Measurements from ENCODE around the gene RSAD1. TPM values are rescaled to one million over a fixed set of nuclear protein-coding genes. Genes with fewer than 3 reads are reported as not detected.

RSAD1 gene
- polyA plus RNA-seq, 1 of the 3 experiments (the other 2 are of a cell fraction): 44.7 TPM

DNA sequence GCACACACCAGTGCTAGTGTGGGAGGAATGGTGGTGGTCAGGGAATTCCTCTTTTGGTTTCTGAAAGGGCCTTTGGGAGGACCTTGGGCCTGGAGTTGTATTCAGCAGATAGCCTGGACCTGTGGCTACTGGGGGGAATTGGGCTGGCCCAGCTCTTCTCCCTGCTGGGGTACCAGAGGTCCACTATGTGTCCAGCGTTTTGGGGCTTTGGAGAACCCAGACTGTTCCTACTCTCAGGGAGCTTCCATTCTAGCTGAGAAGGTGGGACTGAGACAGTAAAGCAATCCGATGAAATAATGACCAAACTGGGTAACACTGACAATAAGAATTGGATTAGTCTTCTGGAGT is 56.3 kb downstream of the RSAD1 start:
- DNase-seq: no peak
- Histone ChIP-seq H3K27me3 (ENCODE audit: insufficient read depth) (peaks cover 26% of the 10 kb centered on the region; the same call in 1 of the 2 replicates), H3K9me3 (no peaks in the 10 kb centered on the region), H3K79me2 (ENCODE audit: insufficient read depth) (no peaks in the 10 kb centered on the region), H3K4me3 (ENCODE audit: low read depth in 2 of 2, low read length in 1 of 2) (no peak overlapping the region), H3K27ac (ENCODE audit: low read depth in 2 of 2, low read length in 1 of 2) (no peak overlapping the region), H3K4me1 (ENCODE audit: control insufficient read depth in 1 of 2, insufficient read depth in 2 of 2, low read depth in 1 of 2, low read length in 1 of 2) (peaks cover 7 to 30% of the 10 kb centered on the region in 2 experiments; a peak in 3 of 4 replicates), H4K20me1 (ENCODE audit: insufficient read depth) (no peaks in the 10 kb centered on the region), H3K4me2 (no peak overlapping the region), H3K36me3 (replicated peaks in 1 of 2; ENCODE audit: control insufficient read depth in 1 of 2, insufficient read depth in 2 of 2, low read length in 1 of 2) (no peaks in the 10 kb centered on the region), H2AFZ (ENCODE audit: low read depth) (no peak overlapping the region), H3K9me2 (no peaks in the 10 kb centered on the region), H3F3A (replicated peaks; ENCODE audit: insufficient read depth) (no peaks in the 10 kb centered on the region), H3K9ac (no peak overlapping the region)
- ChIA-PET POLR2A (no interaction called here), CTCF (interaction anchor here (0.7 to 24.2 kb wide), 6 partner anchors 12 to 89 kb away, joined by 3 to 1212 read pairs (median 5); partner anchors contain the start of genes RSAD1 and SPATA20)
- TF ChIP-seq, protein P1, sequence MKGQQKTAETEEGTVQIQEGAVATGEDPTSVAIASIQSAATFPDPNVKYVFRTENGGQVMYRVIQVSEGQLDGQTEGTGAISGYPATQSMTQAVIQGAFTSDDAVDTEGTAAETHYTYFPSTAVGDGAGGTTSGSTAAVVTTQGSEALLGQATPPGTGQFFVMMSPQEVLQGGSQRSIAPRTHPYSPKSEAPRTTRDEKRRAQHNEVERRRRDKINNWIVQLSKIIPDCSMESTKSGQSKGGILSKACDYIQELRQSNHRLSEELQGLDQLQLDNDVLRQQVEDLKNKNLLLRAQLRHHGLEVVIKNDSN (IDR thresholded peaks at IDR 0.05; ENCODE audit: borderline replicate concordance, low read depth): no peak
- no peak for TF ChIP-seq FOXM1 (IDR thresholded peaks at IDR 0.05; ENCODE audit: low read depth)
- WGBS (ENCODE audit: low lambda C conversion rate): 74% methylated on average over 2 of the region's 2 CpGs

DNA sequence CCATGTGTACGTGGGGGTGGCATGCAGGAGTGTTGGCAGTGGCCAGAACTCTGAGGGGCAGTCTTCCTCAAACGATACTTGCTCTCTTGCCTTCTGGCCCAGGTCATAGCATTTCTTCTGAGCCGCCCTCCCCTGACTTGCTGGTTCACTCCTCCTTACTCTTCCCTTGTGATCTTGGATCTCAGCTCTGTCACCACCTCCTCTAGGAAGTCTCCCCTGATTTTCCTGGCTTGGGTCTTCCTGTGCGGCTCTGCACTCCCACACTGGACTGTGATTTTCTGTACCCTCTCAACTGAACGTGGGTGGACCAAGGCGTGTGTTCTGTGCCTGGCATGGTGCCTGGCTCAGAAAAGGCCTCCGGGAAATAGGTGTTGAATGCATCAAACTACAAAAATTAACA is 56.7 kb downstream of the RSAD1 start:
- H3K9me3 ChIP-seq: no peaks in the 10 kb centered on the region
- ChIA-PET CTCF (interaction anchor here (0.9 to 24.2 kb wide), 6 partner anchors 11 to 88 kb away, joined by 3 to 1212 read pairs (median 5); partner anchors contain the start of genes RSAD1 and SPATA20), POLR2A (no interaction called here)
- no peak for TF ChIP-seq RXRA (IDR thresholded peaks at IDR 0.05; ENCODE audit: borderline replicate concordance, low read depth)
- TF ChIP-seq SMC3 (IDR thresholded peaks at IDR 0.05; ENCODE audit: low read depth, low read length): no peak
- TF ChIP-seq, protein P2, sequence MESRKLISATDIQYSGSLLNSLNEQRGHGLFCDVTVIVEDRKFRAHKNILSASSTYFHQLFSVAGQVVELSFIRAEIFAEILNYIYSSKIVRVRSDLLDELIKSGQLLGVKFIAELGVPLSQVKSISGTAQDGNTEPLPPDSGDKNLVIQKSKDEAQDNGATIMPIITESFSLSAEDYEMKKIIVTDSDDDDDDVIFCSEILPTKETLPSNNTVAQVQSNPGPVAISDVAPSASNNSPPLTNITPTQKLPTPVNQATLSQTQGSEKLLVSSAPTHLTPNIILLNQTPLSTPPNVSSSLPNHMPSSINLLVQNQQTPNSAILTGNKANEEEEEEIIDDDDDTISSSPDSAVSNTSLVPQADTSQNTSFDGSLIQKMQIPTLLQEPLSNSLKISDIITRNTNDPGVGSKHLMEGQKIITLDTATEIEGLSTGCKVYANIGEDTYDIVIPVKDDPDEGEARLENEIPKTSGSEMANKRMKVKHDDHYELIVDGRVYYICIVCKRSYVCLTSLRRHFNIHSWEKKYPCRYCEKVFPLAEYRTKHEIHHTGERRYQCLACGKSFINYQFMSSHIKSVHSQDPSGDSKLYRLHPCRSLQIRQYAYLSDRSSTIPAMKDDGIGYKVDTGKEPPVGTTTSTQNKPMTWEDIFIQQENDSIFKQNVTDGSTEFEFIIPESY (IDR thresholded peaks at IDR 0.05; ENCODE audit: borderline replicate concordance, low read depth): no peak
- TF ChIP-seq YY1 (IDR thresholded peaks at IDR 0.05; ENCODE audit: low read depth): no peak
- TF ChIP-seq RFX5 (IDR thresholded peaks at IDR 0.05; ENCODE audit: low read length): no peak
- no peak for TF ChIP-seq NRF1 (IDR thresholded peaks at IDR 0.05; ENCODE audit: low read depth, low read length)
- no peak for TF ChIP-seq EZH2phosphoT487 (IDR thresholded peaks at IDR 0.05; ENCODE audit: borderline replicate concordance, low read depth)
- no peak for TF ChIP-seq GABPA (IDR thresholded peaks at IDR 0.05; ENCODE audit: low read depth)
- no peak for TF ChIP-seq ELF1 (IDR thresholded peaks at IDR 0.05)
- no peak for TF ChIP-seq EP300 (IDR thresholded peaks at IDR 0.05; ENCODE audit: borderline replicate concordance in 1 of 2, low read depth in 1 of 2, low read length in 1 of 2)
- TF ChIP-seq, protein P3, sequence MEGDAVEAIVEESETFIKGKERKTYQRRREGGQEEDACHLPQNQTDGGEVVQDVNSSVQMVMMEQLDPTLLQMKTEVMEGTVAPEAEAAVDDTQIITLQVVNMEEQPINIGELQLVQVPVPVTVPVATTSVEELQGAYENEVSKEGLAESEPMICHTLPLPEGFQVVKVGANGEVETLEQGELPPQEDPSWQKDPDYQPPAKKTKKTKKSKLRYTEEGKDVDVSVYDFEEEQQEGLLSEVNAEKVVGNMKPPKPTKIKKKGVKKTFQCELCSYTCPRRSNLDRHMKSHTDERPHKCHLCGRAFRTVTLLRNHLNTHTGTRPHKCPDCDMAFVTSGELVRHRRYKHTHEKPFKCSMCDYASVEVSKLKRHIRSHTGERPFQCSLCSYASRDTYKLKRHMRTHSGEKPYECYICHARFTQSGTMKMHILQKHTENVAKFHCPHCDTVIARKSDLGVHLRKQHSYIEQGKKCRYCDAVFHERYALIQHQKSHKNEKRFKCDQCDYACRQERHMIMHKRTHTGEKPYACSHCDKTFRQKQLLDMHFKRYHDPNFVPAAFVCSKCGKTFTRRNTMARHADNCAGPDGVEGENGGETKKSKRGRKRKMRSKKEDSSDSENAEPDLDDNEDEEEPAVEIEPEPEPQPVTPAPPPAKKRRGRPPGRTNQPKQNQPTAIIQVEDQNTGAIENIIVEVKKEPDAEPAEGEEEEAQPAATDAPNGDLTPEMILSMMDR (IDR thresholded peaks at IDR 0.05): no peak
- H3K27ac ChIP-seq (ENCODE audit: low read depth in 2 of 2, low read length in 1 of 2): no peak overlapping the region
- WGBS (ENCODE audit: low lambda C conversion rate): 89% methylated on average over 7 of the region's 7 CpGs
- H4K20me1 ChIP-seq (ENCODE audit: insufficient read depth): no peaks in the 10 kb centered on the region
- H3K36me3 ChIP-seq (replicated peaks in 1 of 2; ENCODE audit: control insufficient read depth in 1 of 2, insufficient read depth in 2 of 2, low read length in 1 of 2): no peaks in the 10 kb centered on the region
- H3F3A ChIP-seq (replicated peaks; ENCODE audit: insufficient read depth): no peaks in the 10 kb centered on the region
- H3K4me2 ChIP-seq: no peak overlapping the region
- no peak overlapping the region for H2AFZ ChIP-seq (ENCODE audit: low read depth)
- no peaks in the 10 kb centered on the region for H3K9me2 ChIP-seq
- DNase-seq: no peak
- no peak overlapping the region for H3K9ac ChIP-seq
- peaks cover 21% of the 10 kb centered on the region; the same call in 1 of the 2 replicates for H3K27me3 ChIP-seq (ENCODE audit: insufficient read depth)
- H3K4me1 ChIP-seq (ENCODE audit: control insufficient read depth in 1 of 2, insufficient read depth in 2 of 2, low read depth in 1 of 2, low read length in 1 of 2): peaks cover 7 to 30% of the 10 kb centered on the region in 2 experiments; a peak in 3 of 4 replicates
- no peak overlapping the region for H3K4me3 ChIP-seq (ENCODE audit: low read depth in 2 of 2, low read length in 1 of 2)
- no peaks in the 10 kb centered on the region for H3K79me2 ChIP-seq (ENCODE audit: insufficient read depth)

Other genes starting within 250 kb of the RSAD1 start
- 0.28 and 0.46 TPM in 2 replicates for gene TMEM92, start 204.4 kb upstream of the RSAD1 start, polyA plus RNA-seq (2012; rRNA removed)
- 26.5 and 28.4 TPM in 2 replicates for gene XYLT2, start 132.7 kb upstream of the RSAD1 start, polyA plus RNA-seq (2012; rRNA removed)
- 266 and 337 TPM in 2 replicates for gene MRPL27, start 105.7 kb upstream of the RSAD1 start, polyA plus RNA-seq (2012; rRNA removed)
- gene EME1, start 105.6 kb upstream of the RSAD1 start, polyA plus RNA-seq (2012; rRNA removed): 16.9 and 21.5 TPM in 2 replicates
- gene LRRC59, start 81.3 kb upstream of the RSAD1 start, polyA plus RNA-seq (2012; rRNA removed): 122 and 137 TPM in 2 replicates
- 46.6 and 49.5 TPM in 2 replicates for gene ACSF2, start 52.6 kb upstream of the RSAD1 start, polyA plus RNA-seq (2012; rRNA removed)
- gene CHAD, start 10.0 kb upstream of the RSAD1 start, polyA plus RNA-seq (2012; rRNA removed): not detected in 2 replicates
- 2.4 and 4.4 TPM in 2 replicates for gene MYCBPAP, start 29.6 kb downstream of the RSAD1 start, polyA plus RNA-seq (2012; rRNA removed)
- gene EPN3, start 53.9 kb downstream of the RSAD1 start, polyA plus RNA-seq (2012; rRNA removed): 0.05 and 0.06 TPM in 2 replicates
- gene SPATA20, start 68.3 kb downstream of the RSAD1 start, polyA plus RNA-seq (2012; rRNA removed): 92.0 and 106 TPM in 2 replicates
- 0.15 and 0.21 TPM in 2 replicates for gene CACNA1G, start 81.9 kb downstream of the RSAD1 start, polyA plus RNA-seq (2012; rRNA removed)
- 185 and 209 TPM in 2 replicates for gene ABCC3, start 156.0 kb downstream of the RSAD1 start, polyA plus RNA-seq (2012; rRNA removed)
- gene ANKRD40, start 229.1 kb downstream of the RSAD1 start, polyA plus RNA-seq (2012; rRNA removed): 33.6 and 46.3 TPM in 2 replicates
- gene LUC7L3, start 240.7 kb downstream of the RSAD1 start, polyA plus RNA-seq (2012; rRNA removed): 154 and 164 TPM in 2 replicates

All from SK-N-SH (cell line).